Measurements from ENCODE around the gene MTG2. TPM values are rescaled to one million over a fixed set of nuclear protein-coding genes. Genes with fewer than 3 reads are reported as not detected.

Gene MTG2
- total RNA-seq, 1 donor from 2014 or later: 24.0 TPM

DNA sequence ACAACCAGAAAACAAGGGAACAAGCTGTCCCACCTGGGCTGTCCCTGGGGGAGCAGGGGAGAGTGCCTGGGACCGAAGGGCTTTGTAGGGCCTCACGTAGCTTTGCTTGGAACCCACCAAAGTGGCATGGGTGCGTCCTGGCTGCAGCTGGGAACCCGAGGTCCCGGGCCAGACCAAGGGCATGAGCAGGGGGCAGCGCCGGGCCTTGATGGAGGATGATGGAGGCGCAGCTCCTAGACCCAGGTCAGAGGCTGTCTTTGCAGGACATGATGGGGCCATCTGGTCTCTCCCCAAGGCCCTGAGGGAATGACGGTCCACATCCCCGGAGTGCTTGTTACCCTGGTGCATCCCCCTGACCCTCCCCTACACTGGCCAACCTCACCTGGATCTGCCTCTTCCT lies 47.9 kb downstream of the MTG2 start:
- peaks cover under 1% of the 10 kb centered on the region for H3K27me3 ChIP-seq (ENCODE audit: control insufficient read depth, insufficient read depth, low read length)
- no peak for FAIRE-seq

DNA sequence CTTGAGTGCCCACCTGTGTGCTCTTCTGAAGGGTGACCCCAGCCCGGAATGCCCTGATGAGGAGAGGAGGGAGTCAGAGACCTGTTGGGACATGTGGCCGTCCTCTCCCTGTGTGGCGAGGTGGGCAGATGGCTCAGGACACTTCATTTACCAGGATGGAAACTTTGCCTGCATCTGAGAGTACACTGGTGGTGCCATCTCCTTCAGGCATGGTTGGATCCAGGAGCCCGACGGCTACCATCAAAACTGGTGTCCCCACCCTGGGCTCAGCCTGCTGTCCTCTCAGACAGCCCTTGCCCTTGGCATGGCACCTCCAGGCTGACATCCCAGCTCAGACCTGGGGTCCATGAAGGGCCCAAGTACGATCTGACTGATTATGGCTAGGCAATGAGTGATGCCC lies 48.5 kb downstream of the MTG2 start:
- TF ChIP-seq, protein P1, sequence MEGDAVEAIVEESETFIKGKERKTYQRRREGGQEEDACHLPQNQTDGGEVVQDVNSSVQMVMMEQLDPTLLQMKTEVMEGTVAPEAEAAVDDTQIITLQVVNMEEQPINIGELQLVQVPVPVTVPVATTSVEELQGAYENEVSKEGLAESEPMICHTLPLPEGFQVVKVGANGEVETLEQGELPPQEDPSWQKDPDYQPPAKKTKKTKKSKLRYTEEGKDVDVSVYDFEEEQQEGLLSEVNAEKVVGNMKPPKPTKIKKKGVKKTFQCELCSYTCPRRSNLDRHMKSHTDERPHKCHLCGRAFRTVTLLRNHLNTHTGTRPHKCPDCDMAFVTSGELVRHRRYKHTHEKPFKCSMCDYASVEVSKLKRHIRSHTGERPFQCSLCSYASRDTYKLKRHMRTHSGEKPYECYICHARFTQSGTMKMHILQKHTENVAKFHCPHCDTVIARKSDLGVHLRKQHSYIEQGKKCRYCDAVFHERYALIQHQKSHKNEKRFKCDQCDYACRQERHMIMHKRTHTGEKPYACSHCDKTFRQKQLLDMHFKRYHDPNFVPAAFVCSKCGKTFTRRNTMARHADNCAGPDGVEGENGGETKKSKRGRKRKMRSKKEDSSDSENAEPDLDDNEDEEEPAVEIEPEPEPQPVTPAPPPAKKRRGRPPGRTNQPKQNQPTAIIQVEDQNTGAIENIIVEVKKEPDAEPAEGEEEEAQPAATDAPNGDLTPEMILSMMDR (IDR thresholded peaks at IDR 0.05; ENCODE audit: insufficient read depth, low read length, severe bottlenecking): no peak
- FAIRE-seq: no peak

More for the DNA sequence above, 47.9 kb downstream of the MTG2 start:
- Histone ChIP-seq H3K36me3 (ENCODE audit: control insufficient read depth, insufficient read depth, low read length) (no peaks in the 10 kb centered on the region), H3K4me3 (ENCODE audit: low read depth, low read length) (no peak overlapping the region)
- TF ChIP-seq, protein P1 (IDR thresholded peaks at IDR 0.05; ENCODE audit: insufficient read depth, low read length, severe bottlenecking): no peak
- DNase-seq (ENCODE audit: low read depth): no peak

DNA sequence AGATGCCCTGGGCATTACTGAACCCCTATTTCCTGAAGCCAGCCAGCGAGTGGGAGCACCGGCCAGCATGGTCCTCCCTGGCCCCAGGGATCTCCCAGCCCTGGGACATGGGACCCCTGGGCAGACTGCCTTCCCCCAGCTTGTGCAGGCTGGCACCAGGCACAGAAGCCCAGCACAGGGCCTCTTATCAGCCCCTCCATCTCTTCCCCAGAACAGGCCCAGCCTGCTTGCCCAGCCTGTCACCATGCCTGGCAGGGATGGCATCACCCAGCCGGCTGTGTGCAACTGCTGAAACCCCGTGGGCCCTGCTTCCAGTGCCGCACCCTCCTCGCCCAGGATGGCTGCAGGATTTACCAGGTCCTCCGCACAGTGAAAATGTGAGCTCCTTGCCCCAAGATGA lies 49.4 kb downstream of the MTG2 start:
- Histone ChIP-seq H3K4me3 (ENCODE audit: low read depth, low read length) (no peak overlapping the region), H3K27me3 (ENCODE audit: control insufficient read depth, insufficient read depth, low read length) (no peaks in the 10 kb centered on the region), H3K36me3 (ENCODE audit: control insufficient read depth, insufficient read depth, low read length) (no peaks in the 10 kb centered on the region)
- FAIRE-seq: no peak
- TF ChIP-seq, protein P1 (IDR thresholded peaks at IDR 0.05; ENCODE audit: insufficient read depth, low read length, severe bottlenecking): no peak
- no peak for DNase-seq (ENCODE audit: low read depth)

More for the DNA sequence above, 48.5 kb downstream of the MTG2 start:
- Histone ChIP-seq H3K4me3 (ENCODE audit: low read depth, low read length) (no peak overlapping the region), H3K27me3 (ENCODE audit: control insufficient read depth, insufficient read depth, low read length) (no peaks in the 10 kb centered on the region), H3K36me3 (ENCODE audit: control insufficient read depth, insufficient read depth, low read length) (no peaks in the 10 kb centered on the region)
- DNase-seq (ENCODE audit: low read depth): no peak

DNA sequence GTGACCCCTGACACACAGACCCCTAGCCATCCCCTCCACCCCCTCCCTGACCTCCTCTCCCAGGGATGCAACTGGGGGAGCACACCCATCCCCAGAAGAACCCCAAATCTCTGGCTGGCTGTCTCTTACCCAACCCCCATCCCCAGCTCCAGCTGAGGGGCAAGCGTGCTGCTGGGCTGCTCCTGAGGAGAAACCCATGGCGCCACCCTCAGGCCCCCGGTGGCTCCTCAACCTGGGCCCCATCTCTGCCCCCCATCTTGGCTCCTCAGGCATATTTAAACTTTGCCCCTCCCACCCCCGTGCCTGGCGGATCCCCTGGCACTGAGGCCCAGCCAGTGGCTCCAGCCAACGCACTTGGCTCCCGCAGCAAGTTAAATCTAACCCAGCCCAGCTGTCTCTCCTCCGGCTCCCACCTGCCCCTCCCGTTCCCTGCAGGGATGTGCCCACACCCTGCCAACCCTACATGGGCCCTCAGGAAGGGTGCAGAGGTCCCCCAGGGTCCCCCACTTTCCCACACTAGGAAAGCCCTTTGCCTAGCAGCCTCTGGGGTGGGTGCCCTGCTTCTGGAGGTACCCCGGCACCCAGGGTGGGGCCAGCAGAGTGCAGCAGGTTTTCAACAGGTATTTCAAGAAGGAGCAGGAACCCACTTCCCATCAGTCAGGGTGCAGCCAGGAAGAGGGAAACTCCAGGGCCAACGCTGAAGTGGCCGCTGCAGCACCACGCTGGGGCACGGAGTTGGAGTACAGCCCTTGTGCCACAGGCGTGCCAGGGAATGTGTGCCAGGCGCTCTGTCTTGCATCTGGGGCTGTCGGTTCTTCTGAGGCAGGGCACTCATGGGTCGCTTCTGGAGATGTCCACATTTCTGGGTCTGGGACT lies 50.2 kb downstream of the MTG2 start:
- TF ChIP-seq, protein P1 (IDR thresholded peaks at IDR 0.05; ENCODE audit: insufficient read depth, low read length, severe bottlenecking): no peak
- H3K4me3 ChIP-seq (ENCODE audit: low read depth, low read length): no peak overlapping the region
- DNase-seq (ENCODE audit: low read depth) (no peak), FAIRE-seq (no peak)
- no peaks in the 10 kb centered on the region for H3K27me3 ChIP-seq (ENCODE audit: control insufficient read depth, insufficient read depth, low read length)
- H3K36me3 ChIP-seq (ENCODE audit: control insufficient read depth, insufficient read depth, low read length): no peaks in the 10 kb centered on the region

DNA sequence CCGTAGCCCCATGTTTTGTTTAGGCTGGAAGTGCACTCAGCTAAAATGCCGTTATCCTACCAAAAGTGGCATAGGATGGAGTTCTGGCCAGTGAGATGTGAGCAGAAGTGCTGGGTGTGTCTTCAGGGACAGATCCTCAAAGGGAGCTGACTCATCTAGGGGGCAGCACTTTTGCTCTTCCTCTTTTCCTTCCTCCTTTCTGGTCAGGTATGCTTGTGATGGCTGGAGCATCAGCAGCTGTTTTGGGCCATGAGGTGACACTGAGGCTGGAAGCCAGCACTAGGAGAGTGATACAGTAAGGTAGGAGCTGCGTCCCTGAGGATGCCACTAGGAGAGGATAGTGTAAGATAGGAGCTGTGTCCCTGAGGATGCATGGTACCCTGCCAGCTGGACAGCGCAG lies 50.9 kb downstream of the MTG2 start:
- no peak for DNase-seq (ENCODE audit: low read depth)
- TF ChIP-seq, protein P1 (IDR thresholded peaks at IDR 0.05; ENCODE audit: insufficient read depth, low read length, severe bottlenecking): no peak
- FAIRE-seq: no peak

More for the DNA sequence above, 50.9 kb downstream of the MTG2 start:
- no peak overlapping the region for H3K4me3 ChIP-seq (ENCODE audit: low read depth, low read length)
- H3K36me3 ChIP-seq (ENCODE audit: control insufficient read depth, insufficient read depth, low read length): no peaks in the 10 kb centered on the region
- H3K27me3 ChIP-seq (ENCODE audit: control insufficient read depth, insufficient read depth, low read length): no peaks in the 10 kb centered on the region

All from bronchial epithelial cell (primary cell).